22Rv1 (cell line): ENCODE results near the gene MALL.
"Not testable (repeated sequence)": the region's sequence is repeated elsewhere in the genome, so short reads cannot be mapped to it uniquely, and the experiment has no call there.

Source experiments
- ZFX ChIP-seq: fragments of 450-650 bp; IDR thresholded peaks from 2 replicates; pipeline ENCODE4 v1.6.1; 2017; ENCODE audit warnings: antibody characterized with exemption, borderline replicate concordance
- TF ChIP-seq, protein P1 (sequence below): fragments of 450-650 bp; IDR thresholded peaks from 2 replicates; pipeline ENCODE4 v1.5.1; 2017; ENCODE audit warnings: mild to moderate bottlenecking

DNA sequence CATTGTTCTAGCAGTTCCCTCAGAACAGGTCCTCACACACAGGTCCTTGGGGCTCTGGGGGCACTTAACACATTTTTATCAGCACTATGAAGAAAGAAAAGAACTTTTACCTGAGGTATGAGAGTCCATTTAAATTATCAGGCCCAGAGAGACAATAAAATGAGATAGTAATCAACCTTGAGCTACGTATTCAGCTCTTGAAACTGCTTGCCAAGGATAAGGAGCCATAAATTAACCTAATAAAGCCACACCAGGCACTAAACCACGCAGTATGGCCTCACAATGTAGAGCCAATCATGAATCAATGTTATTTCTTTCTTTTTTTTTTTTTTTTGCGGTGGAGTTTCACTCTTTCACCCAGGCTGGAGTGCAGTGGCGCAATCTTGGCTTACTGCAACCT, 37.5 kb downstream of the MALL start:
- TF ChIP-seq, protein P1, sequence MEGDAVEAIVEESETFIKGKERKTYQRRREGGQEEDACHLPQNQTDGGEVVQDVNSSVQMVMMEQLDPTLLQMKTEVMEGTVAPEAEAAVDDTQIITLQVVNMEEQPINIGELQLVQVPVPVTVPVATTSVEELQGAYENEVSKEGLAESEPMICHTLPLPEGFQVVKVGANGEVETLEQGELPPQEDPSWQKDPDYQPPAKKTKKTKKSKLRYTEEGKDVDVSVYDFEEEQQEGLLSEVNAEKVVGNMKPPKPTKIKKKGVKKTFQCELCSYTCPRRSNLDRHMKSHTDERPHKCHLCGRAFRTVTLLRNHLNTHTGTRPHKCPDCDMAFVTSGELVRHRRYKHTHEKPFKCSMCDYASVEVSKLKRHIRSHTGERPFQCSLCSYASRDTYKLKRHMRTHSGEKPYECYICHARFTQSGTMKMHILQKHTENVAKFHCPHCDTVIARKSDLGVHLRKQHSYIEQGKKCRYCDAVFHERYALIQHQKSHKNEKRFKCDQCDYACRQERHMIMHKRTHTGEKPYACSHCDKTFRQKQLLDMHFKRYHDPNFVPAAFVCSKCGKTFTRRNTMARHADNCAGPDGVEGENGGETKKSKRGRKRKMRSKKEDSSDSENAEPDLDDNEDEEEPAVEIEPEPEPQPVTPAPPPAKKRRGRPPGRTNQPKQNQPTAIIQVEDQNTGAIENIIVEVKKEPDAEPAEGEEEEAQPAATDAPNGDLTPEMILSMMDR = not testable (repeated sequence)
- TF ChIP-seq ZFX = not testable (repeated sequence)
